GM23338 (cell line): ENCODE measurements around the gene RSPH6A. TPM values are rescaled to one million over a fixed set of nuclear protein-coding genes. Genes with fewer than 3 reads are reported as not detected.

Source experiments
- ATAC-seq: fragments of 200-7000 bp; cut with Tn5 transposase; 3 replicates; pipeline ENCODE4 v1.9.1; 2020
- DNase-seq: peaks from one replicate; pipeline ENCODE4 v3.0.0-alpha.2; 2015; ENCODE audit warnings: low spot score
- H2AFZ ChIP-seq: fragments of 200-600 bp; sonication (generic); 2 replicates; pipeline ENCODE4 v1.8.0; 2016; ENCODE audit warnings: antibody characterized with exemption, mild to moderate bottlenecking, moderate library complexity
- H3F3A ChIP-seq: fragments of 200-600 bp; sonication (generic); replicated peaks from 2 replicates; pipeline ENCODE4 v1.8.0; 2017; ENCODE audit warnings: antibody characterized with exemption, mixed run types, low read depth
- H3K27ac ChIP-seq: fragments of 200-600 bp; sonication (generic); 2 replicates; pipeline ENCODE4 v1.6.1; 2016; ENCODE audit warnings: low read depth
- H3K27me3 ChIP-seq: fragments of 200-600 bp; sonication (generic); 2 replicates; pipeline ENCODE4 v1.8.0; 2016; ENCODE audit warnings: mild to moderate bottlenecking, mixed run types, moderate library complexity; ENCODE audit not compliant: insufficient read depth
- H3K36me3 ChIP-seq: fragments of 200-600 bp; sonication (generic); 2 replicates; pipeline ENCODE4 v1.8.0; 2016; ENCODE audit warnings: mild to moderate bottlenecking; ENCODE audit not compliant: insufficient read depth
- H3K4me1 ChIP-seq: fragments of 200-600 bp; sonication (generic); 2 replicates; pipeline ENCODE4 v1.8.0; 2016; ENCODE audit warnings: mild to moderate bottlenecking, moderate library complexity; ENCODE audit not compliant: insufficient read depth
- H3K4me2 ChIP-seq: fragments of 200-600 bp; sonication (generic); 2 replicates; pipeline ENCODE4 v1.7.1; 2017; ENCODE audit warnings: mixed run types
- H3K4me3 ChIP-seq: fragments of 200-600 bp; sonication (generic); 2 replicates; pipeline ENCODE4 v1.6.1; 2016; ENCODE audit warnings: mixed run types
- H3K79me2 ChIP-seq: fragments of 200-600 bp; sonication (generic); replicated peaks from 2 replicates; pipeline ENCODE4 v1.8.0; 2017; ENCODE audit warnings: mild to moderate bottlenecking; ENCODE audit not compliant: insufficient read depth
- H3K9me2 ChIP-seq: fragments of 200-600 bp; sonication (generic); 2 replicates; pipeline ENCODE4 v1.8.0; 2017; ENCODE audit not compliant: insufficient read depth
- H4K20me1 ChIP-seq: fragments of 200-600 bp; sonication (generic); replicated peaks from 2 replicates; pipeline ENCODE4 v1.8.0; 2017; ENCODE audit warnings: mild to moderate bottlenecking; ENCODE audit not compliant: insufficient read depth
- H3K27ac Mint-ChIP-seq: 2 replicates; pipeline ENCODE4 v1.8.0; 2020; ENCODE audit warnings: inconsistent platforms, mild to moderate bottlenecking, moderate library complexity, mixed read lengths
- H3K27me3 Mint-ChIP-seq: 3 replicates; pipeline ENCODE4 v1.8.0; 2022; ENCODE audit warnings: low read depth, mild to moderate bottlenecking, moderate library complexity, mixed read lengths, inconsistent platforms; ENCODE audit not compliant: insufficient read depth, poor library complexity
- H3K36me3 Mint-ChIP-seq: 3 replicates; pipeline ENCODE4 v1.8.0; 2021; ENCODE audit warnings: low read depth, mild to moderate bottlenecking, inconsistent platforms, moderate library complexity, mixed read lengths
- H3K4me1 Mint-ChIP-seq: 3 replicates; pipeline ENCODE4 v1.8.0; 2020; ENCODE audit warnings: mild to moderate bottlenecking, inconsistent platforms, mixed read lengths
- H3K4me3 Mint-ChIP-seq: 3 replicates; pipeline ENCODE4 v1.8.0; 2021; ENCODE audit warnings: moderate library complexity, mild to moderate bottlenecking, inconsistent platforms, mixed read lengths
- H3K9me3 Mint-ChIP-seq: 3 replicates; pipeline ENCODE4 v1.8.0; 2020; ENCODE audit warnings: moderate library complexity, mild to moderate bottlenecking, inconsistent platforms, mixed read lengths
- CREB1 ChIP-seq: fragments of 250-450 bp; sonication (Bioruptor Pico); IDR thresholded peaks from 2 replicates; pipeline ENCODE4 v1.5.0; 2020; ENCODE audit warnings: low read depth, mild to moderate bottlenecking, moderate library complexity
- EZH2 ChIP-seq: fragments of 200-600 bp; sonication (generic); IDR thresholded peaks from one replicate; pipeline ENCODE4 v1.8.0; 2017; ENCODE audit warnings: antibody characterized with exemption, mild to moderate bottlenecking, low read depth; ENCODE audit not compliant: unreplicated experiment
- EZH2phosphoT487 ChIP-seq: fragments of 200-600 bp; sonication (generic); IDR thresholded peaks from one replicate; pipeline ENCODE4 v1.8.1; 2018; ENCODE audit warnings: antibody characterized with exemption; ENCODE audit not compliant: unreplicated experiment
- JUNB ChIP-seq: IDR thresholded peaks from one replicate; pipeline ENCODE4 v1.6.1; 2016; ENCODE audit warnings: antibody characterized with exemption; ENCODE audit not compliant: unreplicated experiment
- NANOG ChIP-seq: IDR thresholded peaks from 2 replicates; pipeline ENCODE4 v1.6.1; 2016; ENCODE audit warnings: antibody characterized with exemption, borderline replicate concordance
- POLR2AphosphoS5 ChIP-seq: IDR thresholded peaks from 2 replicates; pipeline ENCODE4 v1.6.1; 2016; ENCODE audit warnings: antibody characterized with exemption, low read depth
- STAT1 ChIP-seq: IDR thresholded peaks from one replicate; pipeline ENCODE4 v1.6.1; 2016; ENCODE audit warnings: antibody characterized with exemption; ENCODE audit not compliant: unreplicated experiment
- ZNF114 ChIP-seq: fragments of 250-450 bp; sonication (Bioruptor Pico); IDR thresholded peaks from 2 replicates; pipeline ENCODE4 v1.5.0; 2020; ENCODE audit warnings: mild to moderate bottlenecking, moderate library complexity
- ZNF331 ChIP-seq: fragments of 250-450 bp; sonication (Bioruptor Pico); IDR thresholded peaks from 2 replicates; pipeline ENCODE4 v1.5.0; 2020; ENCODE audit warnings: low read depth, mild to moderate bottlenecking, moderate library complexity
- polyA plus RNA-seq: library from polyadenylated mRNA; unstranded; fragments of >200 nt; fragmentation: Nextera tagmentation; extraction: Ambion mirVana; gene quantifications from 2 replicates; pipeline ENCODE4 v1.2.1, GENCODE V29; 2016
- total RNA-seq: library from RNA; depleted of rRNA; stranded (reverse); fragments of >200 nt; shearing (Covaris generic); gene quantifications from 2 replicates; pipeline ENCODE4 v1.2.3, GENCODE V29; 2014
- TF ChIP-seq, protein P1 (sequence below): fragments of 250-450 bp; sonication (Bioruptor Pico); IDR thresholded peaks from 2 replicates; pipeline ENCODE4 v1.5.0; 2020; ENCODE audit warnings: mild to moderate bottlenecking, moderate library complexity
- TF ChIP-seq, protein P2 (sequence below): IDR thresholded peaks from 2 replicates; pipeline ENCODE4 v1.6.1; 2016; ENCODE audit warnings: antibody characterized with exemption
- TF ChIP-seq, protein P3 (sequence below), 2 experiments: fragments of 200-600 bp in 1 of 2; sonication (generic) in 1 of 2; conservative IDR thresholded peaks; 2 replicates each; pipeline versions ENCODE4 v1.5.1 to v1.6.1; 2016 to 2017; ENCODE audit warnings: antibody characterized with exemption in 2 of 2, low read depth in 2 of 2, mild to moderate bottlenecking in 2 of 2, moderate library complexity in 1 of 2
- TF ChIP-seq, protein P4 (sequence below): IDR thresholded peaks from one replicate; pipeline ENCODE4 v1.6.1; 2018; ENCODE audit warnings: antibody characterized with exemption; ENCODE audit not compliant: unreplicated experiment

Gene RSPH6A
- total and polyA plus RNA-seq, 2 experiments from 2014 or later = 0.11 to 0.21 TPM

DNA sequence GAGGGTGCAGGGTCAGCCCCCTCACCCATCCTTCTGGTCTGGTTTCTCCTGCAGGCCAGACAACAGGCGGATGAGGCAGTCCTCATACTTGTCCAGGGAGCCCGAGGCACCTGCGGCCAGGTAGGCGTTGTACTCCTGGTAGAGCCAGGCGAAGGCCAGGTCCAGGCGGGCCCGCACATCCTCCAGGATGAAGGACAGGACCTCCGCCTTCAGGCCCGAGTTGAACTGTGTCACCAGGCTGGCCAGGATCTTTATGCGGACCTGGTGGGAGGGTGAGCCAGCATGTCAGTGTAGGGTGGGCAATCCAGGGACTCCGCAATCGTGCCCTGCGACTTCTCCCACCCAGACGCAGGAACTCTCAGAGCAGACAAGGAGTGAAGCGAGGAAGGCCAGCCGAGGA is 13.8 kb upstream of the RSPH6A start:
- ATAC-seq = no peak
- TF ChIP-seq, protein P1, sequence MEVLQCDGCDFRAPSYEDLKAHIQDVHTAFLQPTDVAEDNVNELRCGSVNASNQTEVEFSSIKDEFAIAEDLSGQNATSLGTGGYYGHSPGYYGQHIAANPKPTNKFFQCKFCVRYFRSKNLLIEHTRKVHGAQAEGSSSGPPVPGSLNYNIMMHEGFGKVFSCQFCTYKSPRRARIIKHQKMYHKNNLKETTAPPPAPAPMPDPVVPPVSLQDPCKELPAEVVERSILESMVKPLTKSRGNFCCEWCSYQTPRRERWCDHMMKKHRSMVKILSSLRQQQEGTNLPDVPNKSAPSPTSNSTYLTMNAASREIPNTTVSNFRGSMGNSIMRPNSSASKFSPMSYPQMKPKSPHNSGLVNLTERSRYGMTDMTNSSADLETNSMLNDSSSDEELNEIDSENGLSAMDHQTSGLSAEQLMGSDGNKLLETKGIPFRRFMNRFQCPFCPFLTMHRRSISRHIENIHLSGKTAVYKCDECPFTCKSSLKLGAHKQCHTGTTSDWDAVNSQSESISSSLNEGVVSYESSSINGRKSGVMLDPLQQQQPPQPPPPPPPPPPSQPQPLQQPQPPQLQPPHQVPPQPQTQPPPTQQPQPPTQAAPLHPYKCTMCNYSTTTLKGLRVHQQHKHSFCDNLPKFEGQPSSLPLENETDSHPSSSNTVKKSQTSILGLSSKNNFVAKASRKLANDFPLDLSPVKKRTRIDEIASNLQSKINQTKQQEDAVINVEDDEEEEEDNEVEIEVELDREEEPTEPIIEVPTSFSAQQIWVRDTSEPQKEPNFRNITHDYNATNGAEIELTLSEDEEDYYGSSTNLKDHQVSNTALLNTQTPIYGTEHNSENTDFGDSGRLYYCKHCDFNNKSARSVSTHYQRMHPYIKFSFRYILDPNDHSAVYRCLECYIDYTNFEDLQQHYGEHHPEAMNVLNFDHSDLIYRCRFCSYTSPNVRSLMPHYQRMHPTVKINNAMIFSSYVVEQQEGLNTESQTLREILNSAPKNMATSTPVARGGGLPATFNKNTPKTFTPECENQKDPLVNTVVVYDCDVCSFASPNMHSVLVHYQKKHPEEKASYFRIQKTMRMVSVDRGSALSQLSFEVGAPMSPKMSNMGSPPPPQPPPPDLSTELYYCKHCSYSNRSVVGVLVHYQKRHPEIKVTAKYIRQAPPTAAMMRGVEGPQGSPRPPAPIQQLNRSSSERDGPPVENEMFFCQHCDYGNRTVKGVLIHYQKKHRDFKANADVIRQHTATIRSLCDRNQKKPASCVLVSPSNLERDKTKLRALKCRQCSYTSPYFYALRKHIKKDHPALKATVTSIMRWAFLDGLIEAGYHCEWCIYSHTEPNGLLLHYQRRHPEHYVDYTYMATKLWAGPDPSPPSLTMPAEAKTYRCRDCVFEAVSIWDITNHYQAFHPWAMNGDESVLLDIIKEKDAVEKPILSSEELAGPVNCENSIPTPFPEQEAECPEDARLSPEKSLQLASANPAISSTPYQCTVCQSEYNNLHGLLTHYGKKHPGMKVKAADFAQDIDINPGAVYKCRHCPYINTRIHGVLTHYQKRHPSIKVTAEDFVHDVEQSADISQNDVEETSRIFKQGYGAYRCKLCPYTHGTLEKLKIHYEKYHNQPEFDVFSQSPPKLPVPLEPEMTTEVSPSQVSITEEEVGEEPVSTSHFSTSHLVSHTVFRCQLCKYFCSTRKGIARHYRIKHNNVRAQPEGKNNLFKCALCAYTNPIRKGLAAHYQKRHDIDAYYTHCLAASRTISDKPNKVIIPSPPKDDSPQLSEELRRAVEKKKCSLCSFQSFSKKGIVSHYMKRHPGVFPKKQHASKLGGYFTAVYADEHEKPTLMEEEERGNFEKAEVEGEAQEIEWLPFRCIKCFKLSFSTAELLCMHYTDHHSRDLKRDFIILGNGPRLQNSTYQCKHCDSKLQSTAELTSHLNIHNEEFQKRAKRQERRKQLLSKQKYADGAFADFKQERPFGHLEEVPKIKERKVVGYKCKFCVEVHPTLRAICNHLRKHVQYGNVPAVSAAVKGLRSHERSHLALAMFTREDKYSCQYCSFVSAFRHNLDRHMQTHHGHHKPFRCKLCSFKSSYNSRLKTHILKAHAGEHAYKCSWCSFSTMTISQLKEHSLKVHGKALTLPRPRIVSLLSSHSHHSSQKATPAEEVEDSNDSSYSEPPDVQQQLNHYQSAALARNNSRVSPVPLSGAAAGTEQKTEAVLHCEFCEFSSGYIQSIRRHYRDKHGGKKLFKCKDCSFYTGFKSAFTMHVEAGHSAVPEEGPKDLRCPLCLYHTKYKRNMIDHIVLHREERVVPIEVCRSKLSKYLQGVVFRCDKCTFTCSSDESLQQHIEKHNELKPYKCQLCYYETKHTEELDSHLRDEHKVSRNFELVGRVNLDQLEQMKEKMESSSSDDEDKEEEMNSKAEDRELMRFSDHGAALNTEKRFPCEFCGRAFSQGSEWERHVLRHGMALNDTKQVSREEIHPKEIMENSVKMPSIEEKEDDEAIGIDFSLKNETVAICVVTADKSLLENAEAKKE (CRISPR knock-in tag) = no peak
- TF ChIP-seq EZH2phosphoT487 (no peak), NANOG (no peak), EZH2 (no peak), STAT1 (no peak), ZNF114 (no peak), JUNB (no peak), ZNF331 (CRISPR knock-in tag) (no peak), POLR2AphosphoS5 (no peak), CREB1 (CRISPR knock-in tag) (no peak)
- TF ChIP-seq, protein P2, sequence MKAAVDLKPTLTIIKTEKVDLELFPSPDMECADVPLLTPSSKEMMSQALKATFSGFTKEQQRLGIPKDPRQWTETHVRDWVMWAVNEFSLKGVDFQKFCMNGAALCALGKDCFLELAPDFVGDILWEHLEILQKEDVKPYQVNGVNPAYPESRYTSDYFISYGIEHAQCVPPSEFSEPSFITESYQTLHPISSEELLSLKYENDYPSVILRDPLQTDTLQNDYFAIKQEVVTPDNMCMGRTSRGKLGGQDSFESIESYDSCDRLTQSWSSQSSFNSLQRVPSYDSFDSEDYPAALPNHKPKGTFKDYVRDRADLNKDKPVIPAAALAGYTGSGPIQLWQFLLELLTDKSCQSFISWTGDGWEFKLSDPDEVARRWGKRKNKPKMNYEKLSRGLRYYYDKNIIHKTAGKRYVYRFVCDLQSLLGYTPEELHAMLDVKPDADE = no peak
- TF ChIP-seq, protein P3, sequence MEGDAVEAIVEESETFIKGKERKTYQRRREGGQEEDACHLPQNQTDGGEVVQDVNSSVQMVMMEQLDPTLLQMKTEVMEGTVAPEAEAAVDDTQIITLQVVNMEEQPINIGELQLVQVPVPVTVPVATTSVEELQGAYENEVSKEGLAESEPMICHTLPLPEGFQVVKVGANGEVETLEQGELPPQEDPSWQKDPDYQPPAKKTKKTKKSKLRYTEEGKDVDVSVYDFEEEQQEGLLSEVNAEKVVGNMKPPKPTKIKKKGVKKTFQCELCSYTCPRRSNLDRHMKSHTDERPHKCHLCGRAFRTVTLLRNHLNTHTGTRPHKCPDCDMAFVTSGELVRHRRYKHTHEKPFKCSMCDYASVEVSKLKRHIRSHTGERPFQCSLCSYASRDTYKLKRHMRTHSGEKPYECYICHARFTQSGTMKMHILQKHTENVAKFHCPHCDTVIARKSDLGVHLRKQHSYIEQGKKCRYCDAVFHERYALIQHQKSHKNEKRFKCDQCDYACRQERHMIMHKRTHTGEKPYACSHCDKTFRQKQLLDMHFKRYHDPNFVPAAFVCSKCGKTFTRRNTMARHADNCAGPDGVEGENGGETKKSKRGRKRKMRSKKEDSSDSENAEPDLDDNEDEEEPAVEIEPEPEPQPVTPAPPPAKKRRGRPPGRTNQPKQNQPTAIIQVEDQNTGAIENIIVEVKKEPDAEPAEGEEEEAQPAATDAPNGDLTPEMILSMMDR (conservative IDR thresholded peaks at IDR 0.05; ENCODE audit: low read depth in 2 of 2) = no peak
- TF ChIP-seq, protein P4, sequence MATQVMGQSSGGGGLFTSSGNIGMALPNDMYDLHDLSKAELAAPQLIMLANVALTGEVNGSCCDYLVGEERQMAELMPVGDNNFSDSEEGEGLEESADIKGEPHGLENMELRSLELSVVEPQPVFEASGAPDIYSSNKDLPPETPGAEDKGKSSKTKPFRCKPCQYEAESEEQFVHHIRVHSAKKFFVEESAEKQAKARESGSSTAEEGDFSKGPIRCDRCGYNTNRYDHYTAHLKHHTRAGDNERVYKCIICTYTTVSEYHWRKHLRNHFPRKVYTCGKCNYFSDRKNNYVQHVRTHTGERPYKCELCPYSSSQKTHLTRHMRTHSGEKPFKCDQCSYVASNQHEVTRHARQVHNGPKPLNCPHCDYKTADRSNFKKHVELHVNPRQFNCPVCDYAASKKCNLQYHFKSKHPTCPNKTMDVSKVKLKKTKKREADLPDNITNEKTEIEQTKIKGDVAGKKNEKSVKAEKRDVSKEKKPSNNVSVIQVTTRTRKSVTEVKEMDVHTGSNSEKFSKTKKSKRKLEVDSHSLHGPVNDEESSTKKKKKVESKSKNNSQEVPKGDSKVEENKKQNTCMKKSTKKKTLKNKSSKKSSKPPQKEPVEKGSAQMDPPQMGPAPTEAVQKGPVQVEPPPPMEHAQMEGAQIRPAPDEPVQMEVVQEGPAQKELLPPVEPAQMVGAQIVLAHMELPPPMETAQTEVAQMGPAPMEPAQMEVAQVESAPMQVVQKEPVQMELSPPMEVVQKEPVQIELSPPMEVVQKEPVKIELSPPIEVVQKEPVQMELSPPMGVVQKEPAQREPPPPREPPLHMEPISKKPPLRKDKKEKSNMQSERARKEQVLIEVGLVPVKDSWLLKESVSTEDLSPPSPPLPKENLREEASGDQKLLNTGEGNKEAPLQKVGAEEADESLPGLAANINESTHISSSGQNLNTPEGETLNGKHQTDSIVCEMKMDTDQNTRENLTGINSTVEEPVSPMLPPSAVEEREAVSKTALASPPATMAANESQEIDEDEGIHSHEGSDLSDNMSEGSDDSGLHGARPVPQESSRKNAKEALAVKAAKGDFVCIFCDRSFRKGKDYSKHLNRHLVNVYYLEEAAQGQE = no peak
- Histone ChIP-seq H3K27ac (no peak overlapping the region), H3K27me3 (no peaks in the 10 kb centered on the region), H3K4me2 (no peak overlapping the region), H2AFZ (no peak overlapping the region), H3K4me3 (no peak overlapping the region), H3K79me2 (no peaks in the 10 kb centered on the region), H3K36me3 (peaks cover 13% of the 10 kb centered on the region), H3K4me1 (no peaks in the 10 kb centered on the region), H3K9me2 (no peaks in the 10 kb centered on the region), H4K20me1 (no peaks in the 10 kb centered on the region; the same call in 1 of the 2 replicates), H3F3A (peaks cover 6% of the 10 kb centered on the region; the same call in 1 of the 2 replicates)
- no peak overlapping the region for H3K4me3 Mint-ChIP-seq
- peaks cover 16% of the 10 kb centered on the region for H3K27me3 Mint-ChIP-seq
- peaks cover 89% of the 10 kb centered on the region for H3K36me3 Mint-ChIP-seq
- DNase-seq = no peak
- no peak overlapping the region for H3K27ac Mint-ChIP-seq
- no peaks in the 10 kb centered on the region for H3K9me3 Mint-ChIP-seq
- H3K4me1 Mint-ChIP-seq = no peaks in the 10 kb centered on the region; the same call in 2 of the 3 replicates
